Measurements from ENCODE around the gene FAM47E. TPM values are rescaled to one million over a fixed set of nuclear protein-coding genes. Genes with fewer than 3 reads are reported as not detected.

The FAM47E gene
- total and polyA plus RNA-seq, 2 of the 13 experiments (the other 11 are each of a cell fraction or from before 2014, with no cell fraction given), result 0.33 to 0.66 TPM

DNA sequence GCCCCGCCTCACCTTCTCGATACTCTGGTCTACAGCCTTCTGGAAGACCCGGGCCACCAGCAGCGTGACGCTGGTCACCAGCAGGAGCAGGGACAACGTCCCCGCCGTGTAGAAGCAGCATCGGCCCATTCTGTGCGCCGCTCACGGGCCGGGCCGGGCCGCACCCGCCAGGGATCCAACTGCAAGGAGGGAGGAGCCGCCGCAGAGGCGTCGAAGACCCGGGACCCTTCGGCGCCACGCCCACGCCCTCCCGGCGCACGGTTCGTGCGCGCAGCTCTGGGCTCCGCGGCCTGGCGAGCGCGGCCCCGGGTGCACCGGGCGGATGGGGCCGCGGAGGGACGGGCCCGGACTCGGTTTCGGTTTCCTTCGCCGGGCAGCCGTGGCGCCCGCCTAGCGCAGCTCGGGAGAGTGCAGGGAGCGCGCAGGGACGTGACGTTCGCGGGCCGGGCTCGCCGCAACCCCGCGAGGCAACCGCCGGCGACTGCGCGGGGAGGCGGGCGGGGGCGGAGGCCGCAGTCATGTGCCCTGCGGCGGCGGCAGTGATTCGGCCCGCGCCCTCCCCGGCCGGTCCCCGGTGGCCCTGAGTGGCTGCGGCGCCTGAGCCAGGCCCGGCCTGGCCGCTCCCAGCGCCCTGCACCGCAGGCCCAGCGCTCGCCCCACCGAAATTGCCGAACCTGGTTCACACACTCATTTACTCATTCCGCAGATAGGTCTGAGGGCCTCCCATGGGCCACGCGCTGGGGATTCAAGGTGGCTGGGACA, 37.9 kb upstream of the FAM47E start, which contains the start of gene SCARB2 (continued):
- TF ChIP-seq, protein P1, sequence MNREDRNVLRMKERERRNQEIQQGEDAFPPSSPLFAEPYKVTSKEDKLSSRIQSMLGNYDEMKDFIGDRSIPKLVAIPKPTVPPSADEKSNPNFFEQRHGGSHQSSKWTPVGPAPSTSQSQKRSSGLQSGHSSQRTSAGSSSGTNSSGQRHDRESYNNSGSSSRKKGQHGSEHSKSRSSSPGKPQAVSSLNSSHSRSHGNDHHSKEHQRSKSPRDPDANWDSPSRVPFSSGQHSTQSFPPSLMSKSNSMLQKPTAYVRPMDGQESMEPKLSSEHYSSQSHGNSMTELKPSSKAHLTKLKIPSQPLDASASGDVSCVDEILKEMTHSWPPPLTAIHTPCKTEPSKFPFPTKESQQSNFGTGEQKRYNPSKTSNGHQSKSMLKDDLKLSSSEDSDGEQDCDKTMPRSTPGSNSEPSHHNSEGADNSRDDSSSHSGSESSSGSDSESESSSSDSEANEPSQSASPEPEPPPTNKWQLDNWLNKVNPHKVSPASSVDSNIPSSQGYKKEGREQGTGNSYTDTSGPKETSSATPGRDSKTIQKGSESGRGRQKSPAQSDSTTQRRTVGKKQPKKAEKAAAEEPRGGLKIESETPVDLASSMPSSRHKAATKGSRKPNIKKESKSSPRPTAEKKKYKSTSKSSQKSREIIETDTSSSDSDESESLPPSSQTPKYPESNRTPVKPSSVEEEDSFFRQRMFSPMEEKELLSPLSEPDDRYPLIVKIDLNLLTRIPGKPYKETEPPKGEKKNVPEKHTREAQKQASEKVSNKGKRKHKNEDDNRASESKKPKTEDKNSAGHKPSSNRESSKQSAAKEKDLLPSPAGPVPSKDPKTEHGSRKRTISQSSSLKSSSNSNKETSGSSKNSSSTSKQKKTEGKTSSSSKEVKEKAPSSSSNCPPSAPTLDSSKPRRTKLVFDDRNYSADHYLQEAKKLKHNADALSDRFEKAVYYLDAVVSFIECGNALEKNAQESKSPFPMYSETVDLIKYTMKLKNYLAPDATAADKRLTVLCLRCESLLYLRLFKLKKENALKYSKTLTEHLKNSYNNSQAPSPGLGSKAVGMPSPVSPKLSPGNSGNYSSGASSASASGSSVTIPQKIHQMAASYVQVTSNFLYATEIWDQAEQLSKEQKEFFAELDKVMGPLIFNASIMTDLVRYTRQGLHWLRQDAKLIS (CRISPR knock-in tag; IDR thresholded peaks at IDR 0.05), result no peak
- no peak for TF ChIP-seq RBAK (CRISPR knock-in tag; IDR thresholded peaks at IDR 0.05)
- TF ChIP-seq ZBTB7B (CRISPR knock-in tag; IDR thresholded peaks at IDR 0.05), result no peak
- TF ChIP-seq JUNB (CRISPR knock-in tag; IDR thresholded peaks at IDR 0.05; ENCODE audit: borderline replicate concordance), result no peak
- TF ChIP-seq, protein P2, sequence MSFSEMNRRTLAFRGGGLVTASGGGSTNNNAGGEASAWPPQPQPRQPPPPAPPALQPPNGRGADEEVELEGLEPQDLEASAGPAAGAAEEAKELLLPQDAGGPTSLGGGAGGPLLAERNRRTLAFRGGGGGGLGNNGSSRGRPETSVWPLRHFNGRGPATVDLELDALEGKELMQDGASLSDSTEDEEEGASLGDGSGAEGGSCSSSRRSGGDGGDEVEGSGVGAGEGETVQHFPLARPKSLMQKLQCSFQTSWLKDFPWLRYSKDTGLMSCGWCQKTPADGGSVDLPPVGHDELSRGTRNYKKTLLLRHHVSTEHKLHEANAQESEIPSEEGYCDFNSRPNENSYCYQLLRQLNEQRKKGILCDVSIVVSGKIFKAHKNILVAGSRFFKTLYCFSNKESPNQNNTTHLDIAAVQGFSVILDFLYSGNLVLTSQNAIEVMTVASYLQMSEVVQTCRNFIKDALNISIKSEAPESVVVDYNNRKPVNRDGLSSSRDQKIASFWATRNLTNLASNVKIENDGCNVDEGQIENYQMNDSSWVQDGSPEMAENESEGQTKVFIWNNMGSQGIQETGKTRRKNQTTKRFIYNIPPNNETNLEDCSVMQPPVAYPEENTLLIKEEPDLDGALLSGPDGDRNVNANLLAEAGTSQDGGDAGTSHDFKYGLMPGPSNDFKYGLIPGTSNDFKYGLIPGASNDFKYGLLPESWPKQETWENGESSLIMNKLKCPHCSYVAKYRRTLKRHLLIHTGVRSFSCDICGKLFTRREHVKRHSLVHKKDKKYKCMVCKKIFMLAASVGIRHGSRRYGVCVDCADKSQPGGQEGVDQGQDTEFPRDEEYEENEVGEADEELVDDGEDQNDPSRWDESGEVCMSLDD (CRISPR knock-in tag; IDR thresholded peaks at IDR 0.05; ENCODE audit: borderline replicate concordance), result no peak
- TF ChIP-seq, protein P3, sequence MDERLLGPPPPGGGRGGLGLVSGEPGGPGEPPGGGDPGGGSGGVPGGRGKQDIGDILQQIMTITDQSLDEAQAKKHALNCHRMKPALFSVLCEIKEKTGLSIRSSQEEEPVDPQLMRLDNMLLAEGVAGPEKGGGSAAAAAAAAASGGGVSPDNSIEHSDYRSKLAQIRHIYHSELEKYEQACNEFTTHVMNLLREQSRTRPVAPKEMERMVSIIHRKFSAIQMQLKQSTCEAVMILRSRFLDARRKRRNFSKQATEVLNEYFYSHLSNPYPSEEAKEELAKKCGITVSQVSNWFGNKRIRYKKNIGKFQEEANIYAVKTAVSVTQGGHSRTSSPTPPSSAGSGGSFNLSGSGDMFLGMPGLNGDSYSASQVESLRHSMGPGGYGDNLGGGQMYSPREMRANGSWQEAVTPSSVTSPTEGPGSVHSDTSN (CRISPR knock-in tag; IDR thresholded peaks at IDR 0.05), result no peak
- TF ChIP-seq ATF7 (IDR thresholded peaks at IDR 0.05), result no peak
- TF ChIP-seq ATF7 (CRISPR knock-in tag; IDR thresholded peaks at IDR 0.05), result no peak; the same call in 1 of the 2 replicates
- no peak for TF ChIP-seq ZNF720 (CRISPR knock-in tag; IDR thresholded peaks at IDR 0.05)
- 0 out of 2 replicates have a peak, but pooled peaks have one; percentile 60 for TF ChIP-seq MEF2D (CRISPR knock-in tag; IDR thresholded peaks at IDR 0.05)
- peak; percentile 87 for TF ChIP-seq ZNF292 (CRISPR knock-in tag; IDR thresholded peaks at IDR 0.05; ENCODE audit: borderline replicate concordance, low read depth)
- 0 out of 2 replicates have a peak, but pooled peaks have one; percentile 53 for TF ChIP-seq PRMT3 (CRISPR knock-in tag; IDR thresholded peaks at IDR 0.05; ENCODE audit: borderline replicate concordance, low read depth)
- TF ChIP-seq CENPX (CRISPR knock-in tag; IDR thresholded peaks at IDR 0.05), result no peak
- TF ChIP-seq SP4 (CRISPR knock-in tag; IDR thresholded peaks at IDR 0.05), result peak; percentile 80; the same call in 1 of the 2 replicates
- no peak for TF ChIP-seq GZF1 (CRISPR knock-in tag; IDR thresholded peaks at IDR 0.05)
- no peak for TF ChIP-seq TCF7L2 (IDR thresholded peaks at IDR 0.05; ENCODE audit: low read depth, low read length)
- TF ChIP-seq TMF1 (CRISPR knock-in tag; IDR thresholded peaks at IDR 0.05; ENCODE audit: low read depth), result peak; percentile 84
- no peak for TF ChIP-seq SNAPC2 (CRISPR knock-in tag; IDR thresholded peaks at IDR 0.05)
- TF ChIP-seq PHB2 (IDR thresholded peaks at IDR 0.05; ENCODE audit: partially characterized antibody), result no peak
- 0 out of 2 replicates have a peak, but pooled peaks have one; percentile 46 for TF ChIP-seq ZSCAN20 (CRISPR knock-in tag; IDR thresholded peaks at IDR 0.05; ENCODE audit: borderline replicate concordance)
- TF ChIP-seq ZBTB38 (CRISPR knock-in tag; IDR thresholded peaks at IDR 0.05), result peak; percentile 34; the same call in 1 of the 2 replicates
- TF ChIP-seq ZNF556 (CRISPR knock-in tag; IDR thresholded peaks at IDR 0.05; ENCODE audit: borderline replicate concordance), result 0 out of 2 replicates have a peak, but pooled peaks have one; percentile 44
